ENCODE measurements around the gene ZNF282. TPM values are rescaled to one million over a fixed set of nuclear protein-coding genes. Genes with fewer than 3 reads are reported as not detected.
A peak's percentile ranks its signal among the peaks of the same experiment; 100 is the strongest.

Gene ZNF282
- total RNA-seq, 1 donor: 15.5 TPM

DNA sequence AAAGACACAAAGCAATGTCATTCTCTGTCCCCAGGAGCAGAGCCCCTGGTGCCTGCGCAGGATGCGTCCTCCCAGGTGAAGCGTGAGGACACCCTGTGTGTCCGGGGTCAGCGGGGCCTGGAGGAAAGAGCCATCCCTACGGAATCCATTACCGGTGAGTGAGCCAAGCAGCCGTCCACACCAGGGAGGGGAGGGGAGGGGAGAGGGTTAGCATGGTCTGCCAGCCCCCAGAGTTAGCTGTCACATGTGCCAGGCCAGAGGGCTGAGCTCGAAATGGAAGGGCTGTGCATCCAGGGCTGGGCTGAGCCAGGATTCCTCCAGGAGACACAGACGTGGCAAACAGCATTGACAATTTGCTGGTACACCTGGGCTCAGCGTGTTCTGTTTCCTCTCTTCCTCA lies 15.2 kb downstream of the ZNF282 start:
- TF ChIP-seq, protein P1, sequence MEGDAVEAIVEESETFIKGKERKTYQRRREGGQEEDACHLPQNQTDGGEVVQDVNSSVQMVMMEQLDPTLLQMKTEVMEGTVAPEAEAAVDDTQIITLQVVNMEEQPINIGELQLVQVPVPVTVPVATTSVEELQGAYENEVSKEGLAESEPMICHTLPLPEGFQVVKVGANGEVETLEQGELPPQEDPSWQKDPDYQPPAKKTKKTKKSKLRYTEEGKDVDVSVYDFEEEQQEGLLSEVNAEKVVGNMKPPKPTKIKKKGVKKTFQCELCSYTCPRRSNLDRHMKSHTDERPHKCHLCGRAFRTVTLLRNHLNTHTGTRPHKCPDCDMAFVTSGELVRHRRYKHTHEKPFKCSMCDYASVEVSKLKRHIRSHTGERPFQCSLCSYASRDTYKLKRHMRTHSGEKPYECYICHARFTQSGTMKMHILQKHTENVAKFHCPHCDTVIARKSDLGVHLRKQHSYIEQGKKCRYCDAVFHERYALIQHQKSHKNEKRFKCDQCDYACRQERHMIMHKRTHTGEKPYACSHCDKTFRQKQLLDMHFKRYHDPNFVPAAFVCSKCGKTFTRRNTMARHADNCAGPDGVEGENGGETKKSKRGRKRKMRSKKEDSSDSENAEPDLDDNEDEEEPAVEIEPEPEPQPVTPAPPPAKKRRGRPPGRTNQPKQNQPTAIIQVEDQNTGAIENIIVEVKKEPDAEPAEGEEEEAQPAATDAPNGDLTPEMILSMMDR (IDR thresholded peaks at IDR 0.05; ENCODE audit: insufficient read depth, low read length): no peak
- no peak overlapping the region for H3K4me3 ChIP-seq (ENCODE audit: low read depth, low read length)
- DNase-seq (ENCODE audit: low read depth): no peak

DNA sequence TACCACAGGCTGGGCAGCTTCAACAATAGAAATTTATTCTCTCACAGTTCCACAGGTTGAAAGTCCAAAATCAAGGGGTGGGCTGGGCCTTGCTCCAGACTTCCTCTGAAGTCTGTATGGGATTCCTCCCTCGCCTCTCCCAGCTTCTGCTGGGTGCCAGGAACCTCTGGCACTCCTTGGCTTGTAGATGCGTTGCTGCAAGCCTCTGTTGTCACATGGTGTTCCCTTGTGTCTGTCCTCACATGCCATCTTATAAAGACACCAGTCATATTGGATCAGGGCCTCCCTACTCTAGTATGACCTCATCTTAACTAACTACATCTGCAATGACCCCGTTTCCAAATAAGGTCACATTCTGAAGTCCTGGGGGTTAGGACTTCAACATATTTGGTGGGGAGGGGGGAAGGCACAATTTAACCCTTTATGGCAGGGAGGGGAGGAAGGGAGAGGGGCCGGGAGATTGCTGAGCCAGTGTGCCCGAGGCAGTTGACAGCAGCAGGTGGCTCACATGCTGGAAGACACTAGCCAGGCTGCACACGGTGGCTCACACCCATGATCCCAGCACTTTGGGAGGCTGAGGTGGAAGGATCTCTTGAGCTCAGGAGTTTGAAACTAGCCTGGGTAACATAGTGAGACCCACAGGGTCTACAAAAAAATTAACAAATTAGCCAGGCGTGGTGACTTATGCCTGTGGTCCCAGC lies 18.8 kb downstream of the ZNF282 start:
- no peak overlapping the region for H3K4me3 ChIP-seq (ENCODE audit: low read depth, low read length)
- DNase-seq (ENCODE audit: low read depth): no peak
- TF ChIP-seq, protein P1 (IDR thresholded peaks at IDR 0.05; ENCODE audit: insufficient read depth, low read length): no peak

DNA sequence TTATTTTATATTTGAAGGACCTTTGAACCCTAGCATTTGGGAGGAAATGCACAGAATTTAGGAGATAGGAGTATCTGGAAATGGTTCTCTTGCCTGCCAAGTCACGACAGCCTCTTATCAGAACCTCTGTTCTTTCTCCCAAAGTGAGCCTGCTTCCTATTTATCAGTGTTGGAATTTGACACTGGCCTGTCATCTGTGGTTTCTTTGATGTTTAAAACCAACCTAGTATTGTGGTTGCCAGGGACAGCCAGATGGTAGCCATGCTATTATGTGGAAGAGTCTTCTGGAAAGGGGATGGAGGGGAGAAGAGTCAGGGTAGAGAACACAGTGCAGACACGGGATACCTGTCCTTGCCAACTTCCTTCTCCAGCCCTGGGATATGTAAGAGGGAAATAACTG lies 21.1 kb downstream of the ZNF282 start:
- DNase-seq (ENCODE audit: low read depth): no peak
- TF ChIP-seq, protein P1 (IDR thresholded peaks at IDR 0.05; ENCODE audit: insufficient read depth, low read length): no peak
- H3K4me3 ChIP-seq (ENCODE audit: low read depth, low read length): no peak overlapping the region

DNA sequence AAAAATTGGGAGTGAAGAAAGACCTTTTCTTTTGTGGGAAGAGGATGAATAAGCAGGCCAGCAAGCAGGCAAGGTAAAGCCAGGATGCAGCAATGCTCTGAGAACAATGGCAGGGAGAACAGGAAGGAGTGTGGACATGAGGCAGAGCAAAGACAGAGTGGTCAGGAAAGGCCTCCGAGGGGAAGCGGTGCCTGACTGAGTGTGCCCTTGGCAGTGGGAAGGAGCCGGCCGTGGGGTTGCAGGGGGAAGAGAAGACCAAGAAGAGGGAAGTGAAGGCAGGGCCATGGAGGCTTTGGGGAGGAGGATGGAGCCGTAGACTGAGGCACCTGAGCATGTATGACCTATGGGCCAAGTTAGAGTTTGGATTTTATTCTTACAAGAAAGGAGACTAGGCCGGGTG lies 22.2 kb downstream of the ZNF282 start:
- no peak for DNase-seq (ENCODE audit: low read depth)
- TF ChIP-seq, protein P1 (IDR thresholded peaks at IDR 0.05; ENCODE audit: insufficient read depth, low read length): no peak
- no peak overlapping the region for H3K4me3 ChIP-seq (ENCODE audit: low read depth, low read length)

DNA sequence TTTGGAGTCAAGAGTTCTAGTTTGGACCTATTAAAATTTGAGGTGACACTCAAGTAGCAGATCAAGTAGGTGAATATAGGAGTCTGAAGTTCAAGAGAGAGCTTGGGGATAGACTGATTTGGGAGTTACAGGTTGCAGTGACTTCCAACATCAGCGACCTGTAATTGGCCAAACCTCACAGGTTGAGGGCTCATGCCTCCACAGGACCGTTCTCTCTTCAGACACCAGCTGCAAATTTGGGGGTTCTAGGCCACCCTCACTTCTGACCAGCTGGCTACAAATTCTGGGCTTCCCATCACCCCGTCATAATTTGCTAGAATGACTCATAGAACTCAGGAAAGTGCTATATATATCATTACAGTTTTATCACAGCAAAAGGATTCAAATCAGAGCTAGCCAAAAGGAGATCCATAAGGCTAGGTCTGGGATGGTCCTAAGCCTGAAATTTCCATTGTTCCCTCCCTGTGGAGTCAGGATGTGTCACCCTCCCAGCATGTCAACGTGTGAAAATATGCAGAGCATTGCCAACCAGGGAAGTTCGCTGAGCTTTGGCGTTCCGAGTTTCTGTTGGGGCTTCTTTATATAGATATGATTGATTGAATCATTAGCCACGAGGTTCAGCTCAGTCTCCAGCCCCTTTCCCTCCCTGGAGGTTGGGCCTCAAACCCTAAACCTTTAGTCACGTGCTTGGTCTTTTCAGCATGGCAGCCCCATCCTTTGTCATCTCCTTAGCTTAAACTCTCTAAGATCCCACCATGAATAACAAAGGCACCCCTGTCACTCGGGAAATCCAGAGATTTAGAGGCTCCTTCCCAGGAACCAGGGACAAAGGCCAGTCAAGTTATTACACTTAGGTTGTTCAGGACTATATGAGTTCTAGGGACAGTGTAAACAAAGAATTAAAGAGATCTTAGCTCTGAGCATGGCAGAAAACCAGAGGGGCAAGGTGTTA lies 23.4 kb downstream of the ZNF282 start:
- DNase-seq (ENCODE audit: low read depth): peak; percentile 65

DNA sequence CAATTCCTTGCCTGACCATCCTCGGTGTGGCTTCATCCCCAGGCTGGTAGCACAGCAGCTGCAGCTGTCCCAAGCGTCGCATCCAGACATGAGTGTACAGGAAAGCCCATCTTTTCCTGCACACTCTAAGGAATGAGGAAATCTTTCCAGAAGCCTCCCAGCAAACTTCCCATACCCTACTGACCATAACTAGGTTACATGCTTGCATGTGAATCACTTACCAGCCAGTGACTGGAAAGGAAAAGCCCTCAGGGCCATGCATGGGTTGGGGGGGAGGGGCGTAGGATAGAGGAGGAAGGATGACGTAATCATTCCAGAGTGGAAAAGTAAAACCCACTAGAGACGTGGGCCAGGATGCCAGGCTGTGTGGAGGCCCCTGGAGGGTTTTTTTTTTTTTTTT lies 25.2 kb downstream of the ZNF282 start:
- TF ChIP-seq, protein P1 (IDR thresholded peaks at IDR 0.05; ENCODE audit: insufficient read depth, low read length): no peak
- H3K4me3 ChIP-seq (ENCODE audit: low read depth, low read length): no peak overlapping the region
- peak; percentile 41 for DNase-seq (ENCODE audit: low read depth)

More for the DNA sequence above, 23.4 kb downstream of the ZNF282 start:
- TF ChIP-seq, protein P1 (IDR thresholded peaks at IDR 0.05; ENCODE audit: insufficient read depth, low read length): no peak
- no peak overlapping the region for H3K4me3 ChIP-seq (ENCODE audit: low read depth, low read length)

All from fibroblast of the aortic adventitia (primary cell).